Thyroid gland (tissue), 4 donors: ENCODE data around the gene OR52H1.

Source experiments
- CTCF ChIP-seq, 6 experiments: fragments of 200-600 bp in 3 of 6; fragments of 450-650 bp in 3 of 6; sonication (generic) in 3 of 6; IDR thresholded peaks; one replicate each; pipeline ENCODE4 v1.5.1; 2016 to 2019; ENCODE audit warnings: antibody characterized with exemption in 6 of 6, mild to moderate bottlenecking in 2 of 6, inconsistent platforms in 1 of 6, moderate library complexity in 1 of 6
- POLR2A ChIP-seq, 2 donors: fragments of 450-650 bp; IDR thresholded peaks; one replicate each; pipeline ENCODE4 v1.6.1; 2017; ENCODE audit warnings: antibody characterized with exemption in 2 of 2, mild to moderate bottlenecking in 2 of 2, moderate library complexity in 1 of 2

DNA sequence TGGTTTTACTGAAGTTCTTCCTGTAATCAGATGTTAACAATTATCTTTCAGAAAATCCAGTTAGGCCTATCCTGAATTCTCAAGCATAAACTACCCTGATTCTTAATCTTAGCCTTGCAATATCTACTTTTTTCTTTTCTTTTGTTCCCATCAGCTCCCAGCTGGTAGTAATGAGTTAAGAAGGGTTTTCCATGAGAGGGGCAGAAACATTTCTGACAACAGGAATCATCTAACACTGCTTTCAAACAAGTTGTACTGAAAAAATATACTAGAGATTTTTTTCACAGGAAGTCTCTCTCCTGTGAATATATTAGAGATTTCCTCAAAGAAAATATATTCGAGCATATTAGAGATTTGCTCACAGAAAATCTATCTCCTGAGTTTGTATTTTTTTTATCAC lies 44.8 kb upstream of the OR52H1 start:
- TF ChIP-seq POLR2A (IDR thresholded peaks at IDR 0.05) (no peak), CTCF (IDR thresholded peaks at IDR 0.05) (no peak)
